Thyroid gland (tissue), 4 donors: ENCODE data around the gene TOGARAM1.

Experiments used
- POLR2A ChIP-seq, 2 donors: fragments of 450-650 bp; IDR thresholded peaks; one replicate each; pipeline ENCODE4 v1.6.1; 2017; ENCODE audit warnings: antibody characterized with exemption in 2 of 2, mild to moderate bottlenecking in 2 of 2, moderate library complexity in 1 of 2
- TF ChIP-seq, protein P1 (sequence below), 6 experiments: fragments of 200-600 bp in 3 of 6; fragments of 450-650 bp in 3 of 6; sonication (generic) in 3 of 6; IDR thresholded peaks; one replicate each; pipeline ENCODE4 v1.5.1; 2016 to 2019; ENCODE audit warnings: antibody characterized with exemption in 6 of 6, mild to moderate bottlenecking in 2 of 6, inconsistent platforms in 1 of 6, moderate library complexity in 1 of 6

DNA sequence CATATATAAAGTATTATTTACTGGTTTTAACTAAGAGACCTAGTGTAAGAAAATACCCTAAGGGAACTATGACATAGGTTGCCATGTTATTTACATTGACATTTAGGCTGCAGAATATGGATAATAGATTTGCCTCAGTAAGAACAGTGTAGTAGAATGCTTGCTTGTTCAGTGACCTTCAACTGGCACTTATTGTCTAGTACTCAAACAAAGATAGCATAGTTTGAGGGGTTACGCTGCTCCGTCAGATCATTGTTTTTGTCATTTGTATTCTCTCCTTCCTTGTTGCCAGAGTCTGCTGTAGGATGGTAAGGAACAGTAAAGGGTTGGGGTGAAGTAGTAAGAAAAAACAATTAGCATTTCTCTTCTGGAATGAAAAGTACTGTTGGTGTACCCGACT lies 33.2 kb downstream of the TOGARAM1 start:
- TF ChIP-seq, protein P1, sequence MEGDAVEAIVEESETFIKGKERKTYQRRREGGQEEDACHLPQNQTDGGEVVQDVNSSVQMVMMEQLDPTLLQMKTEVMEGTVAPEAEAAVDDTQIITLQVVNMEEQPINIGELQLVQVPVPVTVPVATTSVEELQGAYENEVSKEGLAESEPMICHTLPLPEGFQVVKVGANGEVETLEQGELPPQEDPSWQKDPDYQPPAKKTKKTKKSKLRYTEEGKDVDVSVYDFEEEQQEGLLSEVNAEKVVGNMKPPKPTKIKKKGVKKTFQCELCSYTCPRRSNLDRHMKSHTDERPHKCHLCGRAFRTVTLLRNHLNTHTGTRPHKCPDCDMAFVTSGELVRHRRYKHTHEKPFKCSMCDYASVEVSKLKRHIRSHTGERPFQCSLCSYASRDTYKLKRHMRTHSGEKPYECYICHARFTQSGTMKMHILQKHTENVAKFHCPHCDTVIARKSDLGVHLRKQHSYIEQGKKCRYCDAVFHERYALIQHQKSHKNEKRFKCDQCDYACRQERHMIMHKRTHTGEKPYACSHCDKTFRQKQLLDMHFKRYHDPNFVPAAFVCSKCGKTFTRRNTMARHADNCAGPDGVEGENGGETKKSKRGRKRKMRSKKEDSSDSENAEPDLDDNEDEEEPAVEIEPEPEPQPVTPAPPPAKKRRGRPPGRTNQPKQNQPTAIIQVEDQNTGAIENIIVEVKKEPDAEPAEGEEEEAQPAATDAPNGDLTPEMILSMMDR (IDR thresholded peaks at IDR 0.05): no peak
- no peak for TF ChIP-seq POLR2A (IDR thresholded peaks at IDR 0.05)
